GM10248 (cell line): ENCODE measurements around the gene CIC.
"Not testable (repeated sequence)": the region's sequence is repeated elsewhere in the genome, so short reads cannot be mapped to it uniquely, and the experiment has no call there.

Experiments
- CTCF ChIA-PET: fragments of 300-600 bp; sonication (Branson Sonifier 250); formaldehyde crosslinking; extraction: SDS; loops from one replicate; lab custom pipeline; 2021; ENCODE audit warnings: antibody characterized with exemption; lab: Yijun Ruan, JAX
- POLR2A ChIA-PET: fragments of 350-650 bp; sonication (Branson Sonifier 250); formaldehyde crosslinking; extraction: SDS; loops from one replicate; lab custom pipeline; 2020; ENCODE audit warnings: antibody characterized with exemption; lab: Yijun Ruan, JAX
- DNase-seq: peaks from one replicate; pipeline ENCODE4 v3.0.0; 2012; ENCODE audit errors: extremely low spot score
- CTCF ChIP-seq: IDR thresholded peaks from 2 replicates; pipeline ENCODE4 v1.5.1; 2012; ENCODE audit warnings: mild to moderate bottlenecking, low read depth; ENCODE audit errors: extremely low read depth, missing control alignments, control extremely low read depth

CIC gene

GRCh38 chr19:42254089-42254849 is 14.8 kb upstream of the CIC start:
- CTCF ChIA-PET: no interaction called here
- POLR2A ChIA-PET: no interaction called here
- DNase-seq: peak; percentile 64
- TF ChIP-seq CTCF: no peak

GRCh38 chr19:42254850-42255765 is 13.9 kb upstream of the CIC start, which contains the start of gene ERF:
Gene ERF (minus strand): TSS chr19:42255128. CDS start chr19:42254999, 129 bp downstream.
- TF ChIP-seq CTCF: no peak
- CTCF ChIA-PET: interaction anchor here (1.1 to 1.6 kb wide), 2 partner anchors 24 to 41 kb away, joined by 4 to 5 read pairs; no protein-coding TSS in a partner anchor
- peak; percentile 97 for DNase-seq
- POLR2A ChIA-PET: interaction anchor here (0.6 kb wide), 1 partner anchor 385 kb away, joined by 4 read pairs; no protein-coding TSS in a partner anchor

GRCh38 chr19:42255766-42256745 is 13.0 kb upstream of the CIC start:
- no peak for TF ChIP-seq CTCF
- ChIA-PET POLR2A (interaction anchor here (0.6 kb wide), 1 partner anchor 386 kb away, joined by 4 read pairs; no protein-coding TSS in a partner anchor), CTCF (interaction anchor here (1.1 to 1.6 kb wide), 2 partner anchors 23 to 41 kb away, joined by 4 to 5 read pairs; no protein-coding TSS in a partner anchor)
- no peak for DNase-seq

- not testable (repeated sequence) for DNase-seq
- POLR2A ChIA-PET: interaction anchor here (0.6 kb wide), 1 partner anchor 41 kb away, joined by 3 read pairs; no protein-coding TSS in a partner anchor
- CTCF ChIA-PET: interaction anchor here (1.6 to 1.8 kb wide), 2 partner anchors 12 to 22 kb away, joined by 5 to 6 read pairs; partner anchors contain the start of gene CIC
These were observed 11.2 kb upstream of the CIC start for GRCh38 chr19:42257842-42258241.

GRCh38 chr19:42261763-42262162 is 7.3 kb upstream of the CIC start:
- ChIA-PET CTCF (interaction anchor here (0.6 to 2.7 kb wide), 4 partner anchors 17 to 19 kb away, joined by 3 to 9 read pairs (median 5); no protein-coding TSS in a partner anchor), POLR2A (no interaction called here)
- DNase-seq: no peak
- no peak for TF ChIP-seq CTCF

GRCh38 chr19:42266105-42266504 is 2.9 kb upstream of the CIC start:
- POLR2A ChIA-PET, DNase-seq: not testable (repeated sequence)
- CTCF ChIA-PET: interaction anchor here (1.0 to 2.3 kb wide), 2 partner anchors 13 to 22 kb away, joined by 3 to 7 read pairs; no protein-coding TSS in a partner anchor

- POLR2A ChIA-PET, DNase-seq: not testable (repeated sequence)
- CTCF ChIA-PET: interaction anchor here (1.0 to 2.3 kb wide), 5 partner anchors 12 to 159 kb away, joined by 3 to 7 read pairs (median 3); no protein-coding TSS in a partner anchor
These were observed 2.0 kb upstream of the CIC start for GRCh38 chr19:42266928-42267603.
